Astrocyte of the cerebellum (primary cell): ENCODE results near the gene ASIC1.

ENCODE experiments used
- DNase-seq: peaks from one replicate; pipeline ENCODE4 v3.0.0-alpha.2; 2011; ENCODE audit warnings: low read depth
- H3K4me3 ChIP-seq: 2 replicates; pipeline ENCODE4 v1.5.1; 2011; ENCODE audit warnings: mild to moderate bottlenecking, low read depth, low read length, moderate library complexity
- CTCF ChIP-seq: IDR thresholded peaks from 2 replicates; pipeline ENCODE4 v1.5.1; 2012; ENCODE audit warnings: low read length, low read depth, moderate library complexity, mild to moderate bottlenecking; ENCODE audit errors: missing control alignments
- in situ Hi-C: cut with HindIII; loops from 2 replicates; pipeline ENCODE4 v1.10.0; 2017; ENCODE audit warnings: low sequenced_read_pairs

ASIC1 gene

GRCh38 chr12:50057000-50057841, at the start of gene ASIC1:
TSS of gene ASIC1 (plus strand) at chr12:50057596. CDS start at chr12:50058767, 1,171 bp downstream.
- no peak for TF ChIP-seq CTCF
- H3K4me3 ChIP-seq: peak within 1 kb of the TSS; percentile 51
- in situ Hi-C loops: no loop called here
- DNase-seq: peak; percentile 11

GRCh38 chr12:50013361-50014147, 43.8 kb upstream of the ASIC1 start:
- in situ Hi-C loops: no loop called here
- no peak overlapping the region for H3K4me3 ChIP-seq
- no peak for TF ChIP-seq CTCF
- no peak for DNase-seq

- H3K4me3 ChIP-seq: no peak overlapping the region
- in situ Hi-C loops: no loop called here
- no peak for DNase-seq
- no peak for TF ChIP-seq CTCF
Measured at GRCh38 chr12:50014342-50014741, 43.1 kb upstream of the ASIC1 start.

- TF ChIP-seq CTCF: no peak
- H3K4me3 ChIP-seq: no peak overlapping the region
- in situ Hi-C loops: no loop called here
- DNase-seq: peak; percentile 79
Measured at GRCh38 chr12:50016501-50017475, 40.6 kb upstream of the ASIC1 start.

GRCh38 chr12:50017641-50018040, 39.8 kb upstream of the ASIC1 start:
- no peak for DNase-seq
- no peak for TF ChIP-seq CTCF
- in situ Hi-C loops: no loop called here
- H3K4me3 ChIP-seq: no peak overlapping the region

- no peak for TF ChIP-seq CTCF
- DNase-seq: no peak
- in situ Hi-C loops: no loop called here
- no peak overlapping the region for H3K4me3 ChIP-seq
Measured at GRCh38 chr12:50018154-50018553, 39.2 kb upstream of the ASIC1 start.
